ENCODE data around the gene NRDE2.

Gene NRDE2

GRCh38 chr14:90274019-90274418, 57.7 kb downstream of the NRDE2 start:
- in situ Hi-C loops (cut with MboI; ENCODE audit: low sequenced_read_pairs): no loop called here

- in situ Hi-C loops (cut with MboI; ENCODE audit: low sequenced_read_pairs): no loop called here
Measured at GRCh38 chr14:90273532-90273931, 58.2 kb downstream of the NRDE2 start.

GRCh38 chr14:90272523-90272922, 59.2 kb downstream of the NRDE2 start:
- in situ Hi-C loops (cut with MboI; ENCODE audit: low sequenced_read_pairs): no loop called here

- in situ Hi-C loops (cut with MboI; ENCODE audit: low sequenced_read_pairs): no loop called here
Measured at GRCh38 chr14:90268420-90268819, 63.3 kb downstream of the NRDE2 start.

- in situ Hi-C loops (cut with MboI; ENCODE audit: low sequenced_read_pairs): no loop called here
Measured at GRCh38 chr14:90266441-90267154, 65.1 kb downstream of the NRDE2 start.

- in situ Hi-C loops (cut with MboI; ENCODE audit: low sequenced_read_pairs): no loop called here
Measured at GRCh38 chr14:90263748-90264449, 67.8 kb downstream of the NRDE2 start.

- in situ Hi-C loops (cut with MboI; ENCODE audit: low sequenced_read_pairs): no loop called here
Measured at GRCh38 chr14:90256354-90257131, 75.2 kb downstream of the NRDE2 start, which contains the start of gene PSMC1. TSS of gene PSMC1 (plus strand) at chr14:90256553. CDS start at chr14:90256598, 45 bp downstream.

GRCh38 chr14:90255871-90256270, 75.9 kb downstream of the NRDE2 start:
- in situ Hi-C loops (cut with MboI; ENCODE audit: low sequenced_read_pairs): no loop called here

- in situ Hi-C loops (cut with MboI; ENCODE audit: low sequenced_read_pairs): no loop called here
Measured at GRCh38 chr14:90253826-90254225, 77.9 kb downstream of the NRDE2 start.

GRCh38 chr14:90248594-90248993, 83.1 kb downstream of the NRDE2 start:
- in situ Hi-C loops (cut with MboI; ENCODE audit: low sequenced_read_pairs): loop anchor here (25.0 kb wide), 1 partner anchor 261 kb away; no protein-coding TSS in a partner anchor

GRCh38 chr14:90247441-90247840, 84.3 kb downstream of the NRDE2 start:
- in situ Hi-C loops (cut with MboI; ENCODE audit: low sequenced_read_pairs): loop anchor here (25.0 kb wide), 1 partner anchor 260 kb away; no protein-coding TSS in a partner anchor

- in situ Hi-C loops (cut with MboI; ENCODE audit: low sequenced_read_pairs): loop anchor here (25.0 kb wide), 1 partner anchor 260 kb away; no protein-coding TSS in a partner anchor
Measured at GRCh38 chr14:90246936-90247335, 84.8 kb downstream of the NRDE2 start.

GRCh38 chr14:90242444-90242843, 89.3 kb downstream of the NRDE2 start:
- in situ Hi-C loops (cut with MboI; ENCODE audit: low sequenced_read_pairs): loop anchor here (25.0 kb wide), 1 partner anchor 255 kb away; no protein-coding TSS in a partner anchor

GRCh38 chr14:90239139-90239538, 92.6 kb downstream of the NRDE2 start:
- in situ Hi-C loops (cut with MboI; ENCODE audit: low sequenced_read_pairs): loop anchor here (25.0 kb wide), 1 partner anchor 252 kb away; no protein-coding TSS in a partner anchor

- in situ Hi-C loops (cut with MboI; ENCODE audit: low sequenced_read_pairs): loop anchor here (25.0 kb wide), 1 partner anchor 248 kb away; no protein-coding TSS in a partner anchor
Measured at GRCh38 chr14:90235179-90235976, 96.4 kb downstream of the NRDE2 start.

- in situ Hi-C loops (cut with MboI; ENCODE audit: low sequenced_read_pairs): loop anchor here (25.0 kb wide), 1 partner anchor 243 kb away; no protein-coding TSS in a partner anchor
Measured at GRCh38 chr14:90229942-90230341, 101.8 kb downstream of the NRDE2 start.

GRCh38 chr14:90228478-90228877, 103.3 kb downstream of the NRDE2 start:
- in situ Hi-C loops (cut with MboI; ENCODE audit: low sequenced_read_pairs): loop anchor here (25.0 kb wide), 1 partner anchor 241 kb away; no protein-coding TSS in a partner anchor

All from HL-60/S4 treated with phorbol 12-myristate 13-acetate at 8.2 ng/mL for 4 days and 3 days (cell line).